Spleen (tissue), 11 donors: ENCODE measurements around the gene CLIC5. TPM values are rescaled to one million over a fixed set of nuclear protein-coding genes. Genes with fewer than 3 reads are reported as not detected.

ENCODE experiments used
- DNase-seq: peaks from one replicate; pipeline ENCODE4 v3.0.0-alpha.2; 2020
- H3K27ac ChIP-seq, 8 donors: fragments of 200-600 bp; sonication (generic) in 7 of 8; 1 replicate in 4 of 8; 2 replicates in 4 of 8; pipeline versions ENCODE4 v1.5.0 to v1.8.0; 2016 to 2021; ENCODE audit warnings: inconsistent platforms in 4 of 8, mild to moderate bottlenecking in 4 of 8, moderate library complexity in 1 of 8
- H3K27me3 ChIP-seq, 7 donors: fragments of 200-600 bp; sonication (generic) in 6 of 7; replicated peaks in 1 of 7; 1 replicate in 4 of 7; 2 replicates in 3 of 7; pipeline versions ENCODE4 v1.5.0 to v1.8.0; 2016 to 2021; ENCODE audit warnings: inconsistent platforms in 3 of 7, mild to moderate bottlenecking in 1 of 7
- H3K36me3 ChIP-seq, 6 donors: fragments of 200-600 bp; sonication (generic) in 5 of 6; 1 replicate in 4 of 6; 2 replicates in 2 of 6; pipeline versions ENCODE4 v1.5.0 to v1.8.0; 2016 to 2021; ENCODE audit warnings: inconsistent platforms in 2 of 6
- H3K4me1 ChIP-seq, 6 donors: fragments of 200-600 bp; sonication (generic) in 5 of 6; 1 replicate in 3 of 6; 2 replicates in 3 of 6; pipeline versions ENCODE4 v1.5.0 to v1.8.0; 2016 to 2021; ENCODE audit warnings: inconsistent platforms in 3 of 6
- H3K4me3 ChIP-seq, 8 donors: fragments of 200-600 bp; sonication (generic) in 7 of 8; 1 replicate in 4 of 8; 2 replicates in 4 of 8; pipeline versions ENCODE4 v1.5.0 to v1.8.0; 2016 to 2021; ENCODE audit warnings: inconsistent platforms in 4 of 8, mild to moderate bottlenecking in 4 of 8, moderate library complexity in 2 of 8
- H3K9me3 ChIP-seq, 8 donors: fragments of 200-600 bp; sonication (generic) in 7 of 8; 1 replicate in 4 of 8; 2 replicates in 4 of 8; pipeline versions ENCODE4 v1.5.0 to v1.8.0; 2016 to 2021; ENCODE audit warnings: inconsistent platforms in 4 of 8
- POLR2A ChIP-seq, 3 donors: fragments of 450-650 bp; IDR thresholded peaks; one replicate each; pipeline ENCODE4 v1.5.1; 2017; ENCODE audit warnings: antibody characterized with exemption in 3 of 3, mild to moderate bottlenecking in 1 of 3
- POLR2AphosphoS5 ChIP-seq, 3 donors: sonication (generic); formaldehyde crosslinking; IDR thresholded peaks; one replicate each; pipeline ENCODE4 v1.5.1; 2017; ENCODE audit warnings: antibody characterized with exemption in 3 of 3
- WGBS, 5 donors: extraction: QIAGEN DNeasy Blood & Tissue Kit in 3 of 5; methylation state at CpG; one replicate each; pipeline versions ENCODE4 v1.1.5 to v1.1.7; 2013 to 2018; 5-methylcytosine and 5-hydroxymethylcytosine counted together
- intact Hi-C: fragments of 100-400 bp; cut with DNase I; formaldehyde crosslinking; loops from one replicate; pipeline ENCODE4 v1.15.0; 2023; ENCODE audit warnings: low total_unique reads
- polyA plus RNA-seq, 3 donors: library from polyadenylated mRNA; stranded (reverse); fragments of 200-250 nt; gene quantifications; one replicate each; pipeline ENCODE4 v1.2.1, GENCODE V29; 2013
- total RNA-seq, 7 donors: library from RNA; depleted of rRNA in 3 of 7; stranded (reverse); fragments of >200 nt in 3 of 7; fragmentation: NEBNext Ultra II Directional in 4 of 7; extraction: Animal tissue kit (Norgen Biotek cat#: 25700) in 4 of 7; gene quantifications; one replicate each; pipeline versions ENCODE4 v1.1.0 to v1.2.1, GENCODE V29; 2016 to 2021
- TF ChIP-seq, protein P1 (sequence below), 11 experiments: fragments of 200-600 bp in 7 of 11; fragments of 450-650 bp in 4 of 11; sonication (generic) in 4 of 11; IDR thresholded peaks in 8 of 11; conservative IDR thresholded peaks in 3 of 11; 1 replicate in 7 of 11; 2 replicates in 4 of 11; pipeline versions ENCODE4 v1.4.0 to v1.8.0; 2016 to 2021; ENCODE audit warnings: antibody characterized with exemption in 11 of 11, inconsistent platforms in 4 of 11, mild to moderate bottlenecking in 1 of 11
- donor health status: healthy with polysubstance abuse.
- donor health status: DM: no; HTN: no; CAD: no; lungs with moderate emphysema.
- donor health status: DM: no; HTN: no; CAD: no.
- donor health status: Bipolar disorder and iron deficiency.
- donor health status: healthy.
- donor health status: DM: no; HTN: no; CAD: no.
- donor health status: DM: yes; HTN: yes; CAD: no.

The CLIC5 gene
- total and polyA plus RNA-seq, 10 donors = 2.8 to 189 (median 71.2) TPM

DNA sequence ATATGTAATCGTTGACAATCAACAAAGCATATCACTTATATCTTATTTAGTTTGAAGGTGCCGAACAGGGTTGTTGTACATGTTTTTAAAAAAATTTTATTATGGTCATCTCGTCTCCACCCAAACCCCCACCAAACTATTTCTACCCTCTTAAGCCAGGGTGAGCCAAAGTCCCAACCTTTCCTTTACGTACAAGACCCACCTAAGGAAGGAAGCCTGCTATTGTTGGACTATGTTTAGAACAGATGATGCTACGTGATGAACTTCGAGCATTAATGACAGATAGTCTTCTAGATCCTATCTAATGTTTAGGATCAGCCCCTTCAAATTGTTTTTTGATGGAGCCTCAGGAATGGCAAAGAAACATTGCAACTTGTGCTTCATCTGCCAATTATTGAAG, 44.4 kb downstream of the CLIC5 start:
- Histone ChIP-seq H3K27ac (peak overlapping the region in 1 of 8 donors; percentile 3), H3K36me3 (no peaks in the 10 kb centered on the region), H3K4me1 (peaks cover 0 to 17% (median 4%) of the 10 kb centered on the region in 6 donors), H3K27me3 (no peaks in the 10 kb centered on the region), H3K4me3 (no peak overlapping the region), H3K9me3 (peaks cover 0 to 13% (median 8%) of the 10 kb centered on the region in 8 donors)
- TF ChIP-seq POLR2AphosphoS5 (IDR thresholded peaks at IDR 0.05) (no peak), POLR2A (IDR thresholded peaks at IDR 0.05) (no peak)
- TF ChIP-seq, protein P1, sequence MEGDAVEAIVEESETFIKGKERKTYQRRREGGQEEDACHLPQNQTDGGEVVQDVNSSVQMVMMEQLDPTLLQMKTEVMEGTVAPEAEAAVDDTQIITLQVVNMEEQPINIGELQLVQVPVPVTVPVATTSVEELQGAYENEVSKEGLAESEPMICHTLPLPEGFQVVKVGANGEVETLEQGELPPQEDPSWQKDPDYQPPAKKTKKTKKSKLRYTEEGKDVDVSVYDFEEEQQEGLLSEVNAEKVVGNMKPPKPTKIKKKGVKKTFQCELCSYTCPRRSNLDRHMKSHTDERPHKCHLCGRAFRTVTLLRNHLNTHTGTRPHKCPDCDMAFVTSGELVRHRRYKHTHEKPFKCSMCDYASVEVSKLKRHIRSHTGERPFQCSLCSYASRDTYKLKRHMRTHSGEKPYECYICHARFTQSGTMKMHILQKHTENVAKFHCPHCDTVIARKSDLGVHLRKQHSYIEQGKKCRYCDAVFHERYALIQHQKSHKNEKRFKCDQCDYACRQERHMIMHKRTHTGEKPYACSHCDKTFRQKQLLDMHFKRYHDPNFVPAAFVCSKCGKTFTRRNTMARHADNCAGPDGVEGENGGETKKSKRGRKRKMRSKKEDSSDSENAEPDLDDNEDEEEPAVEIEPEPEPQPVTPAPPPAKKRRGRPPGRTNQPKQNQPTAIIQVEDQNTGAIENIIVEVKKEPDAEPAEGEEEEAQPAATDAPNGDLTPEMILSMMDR (IDR thresholded peaks at IDR 0.05 in 8 of 11, conservative IDR thresholded peaks at IDR 0.05 in 3 of 11) = no peak
- no peak for DNase-seq
- intact Hi-C loops = no loop called here
- 81 to 92% (median 85%) methylated on average over 6 of the region's 6 CpGs for WGBS, 5 donors

DNA sequence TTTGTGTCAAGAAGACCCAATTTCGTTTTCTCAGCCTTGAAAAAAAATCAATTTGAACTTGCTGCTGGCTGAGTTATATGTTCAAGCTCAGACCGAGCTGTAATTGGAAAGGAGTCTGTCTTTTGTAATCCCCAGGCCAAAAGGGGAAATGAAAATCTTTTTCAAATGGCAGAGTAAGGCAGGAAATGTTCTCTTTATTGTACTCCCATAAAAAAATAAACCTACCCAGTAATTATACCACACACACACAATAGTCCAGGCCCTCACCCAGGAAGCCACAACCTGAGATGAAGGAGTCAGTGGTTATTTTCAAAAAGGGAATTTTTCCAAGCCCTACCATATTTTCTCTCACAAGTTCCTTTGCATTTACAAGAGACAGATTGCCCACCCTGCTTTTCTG, 45.3 kb downstream of the CLIC5 start:
- Histone ChIP-seq H3K27me3 (no peaks in the 10 kb centered on the region), H3K9me3 (peaks cover 0 to 8% (median 5%) of the 10 kb centered on the region in 8 donors), H3K36me3 (no peaks in the 10 kb centered on the region), H3K4me1 (peaks cover 0 to 17% (median 5%) of the 10 kb centered on the region in 6 donors), H3K4me3 (no peak overlapping the region), H3K27ac (peak overlapping the region in 4 of 8 donors; percentile 29 to 54 (median 38))
- intact Hi-C loops = no loop called here
- DNase-seq = no peak
- 7 to 18% (median 13%) methylated on average over 2 of the region's 2 CpGs for WGBS, 5 donors
- TF ChIP-seq POLR2A (IDR thresholded peaks at IDR 0.05) (no peak), POLR2AphosphoS5 (IDR thresholded peaks at IDR 0.05) (no peak)
- TF ChIP-seq, protein P1 (IDR thresholded peaks at IDR 0.05 in 8 of 11, conservative IDR thresholded peaks at IDR 0.05 in 3 of 11) = no peak

DNA sequence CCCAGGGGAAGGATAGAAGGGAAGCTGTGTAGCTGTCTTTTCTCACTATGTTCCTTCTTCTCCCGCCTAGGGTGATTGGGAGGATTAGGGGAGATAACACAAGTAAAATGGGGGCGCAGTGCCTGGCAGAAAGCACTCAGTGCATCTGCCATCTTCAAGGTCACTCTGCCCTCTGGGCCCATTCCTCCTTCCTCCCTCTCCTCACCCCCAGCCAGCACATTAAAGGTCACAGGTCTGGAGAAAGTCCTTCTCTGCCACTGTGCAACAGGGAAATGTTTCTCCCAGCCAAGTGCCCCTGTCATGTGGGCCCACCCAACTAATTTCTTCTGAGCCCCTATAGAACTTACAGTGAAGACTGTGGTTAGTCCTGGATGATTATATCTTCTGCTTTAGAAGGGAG, 45.8 kb downstream of the CLIC5 start:
- intact Hi-C loops = no loop called here
- Histone ChIP-seq H3K4me3 (no peak overlapping the region), H3K36me3 (no peaks in the 10 kb centered on the region), H3K27me3 (no peaks in the 10 kb centered on the region), H3K27ac (peak overlapping the region in 4 of 8 donors; percentile 29 to 54 (median 38)), H3K9me3 (peaks cover 0 to 5% (median 2%) of the 10 kb centered on the region in 8 donors), H3K4me1 (peaks cover 0 to 17% (median 5%) of the 10 kb centered on the region in 6 donors)
- 82 to 98% (median 94%) methylated on average over 2 of the region's 2 CpGs for WGBS, 5 donors
- DNase-seq = no peak
- TF ChIP-seq, protein P1 (IDR thresholded peaks at IDR 0.05 in 8 of 11, conservative IDR thresholded peaks at IDR 0.05 in 3 of 11) = no peak
- TF ChIP-seq POLR2A (IDR thresholded peaks at IDR 0.05) (no peak), POLR2AphosphoS5 (IDR thresholded peaks at IDR 0.05) (no peak)

DNA sequence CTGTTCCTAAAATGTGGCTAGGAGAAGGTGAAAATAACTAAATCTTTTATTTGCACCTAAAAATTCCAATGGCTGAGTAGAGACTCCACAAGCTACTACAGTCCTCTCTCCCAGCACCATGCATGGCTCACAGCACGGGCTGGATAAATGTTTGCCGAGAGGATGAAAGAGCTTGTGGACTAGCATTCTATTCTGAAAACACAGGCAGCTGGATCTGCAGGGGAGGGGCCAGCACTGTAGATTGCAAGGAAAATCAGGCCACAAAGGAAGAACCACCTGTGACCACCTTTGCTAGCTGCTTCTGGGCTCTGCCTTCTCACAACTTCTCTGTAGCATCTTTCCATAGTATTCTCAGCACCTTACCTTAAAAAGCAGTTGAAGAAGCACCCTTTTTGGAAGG, 46.6 kb downstream of the CLIC5 start:
- Histone ChIP-seq H3K27ac (peak overlapping the region in 2 of 8 donors; percentile 15 to 54), H3K27me3 (no peaks in the 10 kb centered on the region), H3K4me1 (peaks cover 0 to 17% (median 5%) of the 10 kb centered on the region in 6 donors), H3K4me3 (no peak overlapping the region), H3K9me3 (peaks cover 0 to 10% (median 2%) of the 10 kb centered on the region in 8 donors), H3K36me3 (no peaks in the 10 kb centered on the region)
- 76 to 88% (median 81%) methylated on average over 2 of the region's 2 CpGs for WGBS, 5 donors
- no peak for DNase-seq
- TF ChIP-seq POLR2A (IDR thresholded peaks at IDR 0.05) (no peak), POLR2AphosphoS5 (IDR thresholded peaks at IDR 0.05) (no peak)
- TF ChIP-seq, protein P1 (IDR thresholded peaks at IDR 0.05 in 8 of 11, conservative IDR thresholded peaks at IDR 0.05 in 3 of 11) = no peak
- intact Hi-C loops = no loop called here
